Retina (tissue), 1 donor: ENCODE measurements around the gene PTGR1.
"Not testable (repeated sequence)": the region's sequence is repeated elsewhere in the genome, so short reads cannot be mapped to it uniquely, and the experiment has no call there.

Experiments
- DNase-seq: peaks from one replicate; pipeline ENCODE4 v3.0.0-alpha.2; 2016

The PTGR1 gene

GRCh38 chr9:111610845-111611244, 11.4 kb upstream of the PTGR1 start:
- DNase-seq = no peak

- DNase-seq = no peak
Observed at GRCh38 chr9:111610149-111610548, 10.7 kb upstream of the PTGR1 start.

- DNase-seq = no peak
Observed at GRCh38 chr9:111605041-111605559, 5.7 kb upstream of the PTGR1 start.

- DNase-seq = no peak
Observed at GRCh38 chr9:111604054-111604615, 4.7 kb upstream of the PTGR1 start.

GRCh38 chr9:111603041-111603440, 3.6 kb upstream of the PTGR1 start:
- no peak for DNase-seq

- DNase-seq = no peak
Observed at GRCh38 chr9:111601237-111602018, 2.0 kb upstream of the PTGR1 start.

GRCh38 chr9:111599955-111600343, 502 bp upstream of the PTGR1 start:
- no peak for DNase-seq

- DNase-seq = peak; percentile 61
Observed at GRCh38 chr9:111598733-111599091, 735 bp downstream of the PTGR1 start.

GRCh38 chr9:111597852-111598732, 1.4 kb downstream of the PTGR1 start:
- DNase-seq = peak; percentile 74

GRCh38 chr9:111588846-111589245, 10.6 kb downstream of the PTGR1 start:
- DNase-seq = no peak

- DNase-seq = no peak
Observed at GRCh38 chr9:111586378-111586777, 13.1 kb downstream of the PTGR1 start.

GRCh38 chr9:111582888-111583287, 16.6 kb downstream of the PTGR1 start:
- DNase-seq = no peak

- DNase-seq = no peak
Observed at GRCh38 chr9:111572950-111573604, 26.4 kb downstream of the PTGR1 start.

GRCh38 chr9:111568127-111568526, 31.3 kb downstream of the PTGR1 start:
- not testable (repeated sequence) for DNase-seq

- DNase-seq = no peak
Observed at GRCh38 chr9:111566234-111566633, 33.2 kb downstream of the PTGR1 start.

- no peak for DNase-seq
Observed at GRCh38 chr9:111561165-111561719, 38.2 kb downstream of the PTGR1 start.

- no peak for DNase-seq
Observed at GRCh38 chr9:111559000-111559610, 40.3 kb downstream of the PTGR1 start.

- not testable (repeated sequence) for DNase-seq
Observed at GRCh38 chr9:111555425-111555824, 44.0 kb downstream of the PTGR1 start.

GRCh38 chr9:111548623-111549022, 50.8 kb downstream of the PTGR1 start:
- no peak for DNase-seq

GRCh38 chr9:111542497-111543254, 56.8 kb downstream of the PTGR1 start:
- no peak for DNase-seq

- no peak for DNase-seq
Observed at GRCh38 chr9:111533099-111533790, 66.2 kb downstream of the PTGR1 start.
